Fibroblast of lung (primary cell): Measurements from ENCODE around the gene DALRD3. TPM values are rescaled to one million over a fixed set of nuclear protein-coding genes. Genes with fewer than 3 reads are reported as not detected.
"Not testable (repeated sequence)": the region's sequence is repeated elsewhere in the genome, so short reads cannot be mapped to it uniquely, and the experiment has no call there.

Experiments
- DNase-seq, 2 donors: peaks; one replicate each; pipeline versions ENCODE4 v3.0.0 to v3.0.0-alpha.2; 2010; ENCODE audit warnings: low read depth in 2 of 2
- H2AFZ ChIP-seq: 2 replicates; pipeline ENCODE4 v1.5.1; 2012; ENCODE audit warnings: low read length, control low read depth, inconsistent platforms
- H3K27ac ChIP-seq: 2 replicates; pipeline ENCODE4 v1.5.1; 2011; ENCODE audit warnings: low read length, control low read depth; ENCODE audit not compliant: insufficient read depth
- H3K27me3 ChIP-seq: 2 replicates; pipeline ENCODE4 v1.5.1; 2011; ENCODE audit warnings: mild to moderate bottlenecking, low read length; ENCODE audit not compliant: control insufficient read depth, insufficient read depth
- H3K36me3 ChIP-seq: 2 replicates; pipeline ENCODE4 v1.5.1; 2011; ENCODE audit warnings: low read length; ENCODE audit not compliant: control insufficient read depth, insufficient read depth
- H3K4me1 ChIP-seq: 2 replicates; pipeline ENCODE4 v1.5.1; 2011; ENCODE audit warnings: low read length; ENCODE audit not compliant: control insufficient read depth, insufficient read depth; ENCODE audit errors: extremely low read depth
- H3K4me2 ChIP-seq: 2 replicates; pipeline ENCODE4 v1.5.1; 2011; ENCODE audit warnings: low read length, control low read depth; ENCODE audit not compliant: insufficient read depth; ENCODE audit errors: extremely low read depth
- H3K4me3 ChIP-seq, 4 experiments: fragments of 200-600 bp in 1 of 4; sonication (generic) in 1 of 4; replicated peaks in 1 of 4; 2 replicates each; pipeline ENCODE4 v1.5.1; 2011 to 2016; ENCODE audit warnings: low read length in 4 of 4, low read depth in 3 of 4, mild to moderate bottlenecking in 3 of 4, control low read depth in 2 of 4, inconsistent platforms in 1 of 4, mixed read lengths in 1 of 4; ENCODE audit not compliant: insufficient read depth in 1 of 4; ENCODE audit errors: control extremely low read depth in 1 of 4
- H3K79me2 ChIP-seq: 2 replicates; pipeline ENCODE4 v1.5.1; 2012; ENCODE audit warnings: mild to moderate bottlenecking, low read length, inconsistent platforms; ENCODE audit not compliant: control insufficient read depth, insufficient read depth
- H3K9ac ChIP-seq: 2 replicates; pipeline ENCODE4 v1.5.1; 2011; ENCODE audit warnings: mild to moderate bottlenecking, low read length, control low read depth; ENCODE audit not compliant: insufficient read depth
- H3K9me3 ChIP-seq: 2 replicates; pipeline ENCODE4 v1.5.1; 2012; ENCODE audit warnings: low read depth, low read length; ENCODE audit not compliant: control insufficient read depth, insufficient read depth
- H4K20me1 ChIP-seq: 2 replicates; pipeline ENCODE4 v1.5.1; 2011; ENCODE audit warnings: low read length; ENCODE audit not compliant: control insufficient read depth, insufficient read depth; ENCODE audit errors: extremely low read depth
- EZH2 ChIP-seq: IDR thresholded peaks from 2 replicates; pipeline ENCODE4 v1.5.1; 2012; ENCODE audit warnings: low read length, control low read depth, mild to moderate bottlenecking; ENCODE audit errors: missing control alignments
- polyA plus RNA-seq, 2 donors: library from polyadenylated mRNA; depleted of rRNA in 1 of 2; stranded (reverse) in 1 of 2; unstranded in 1 of 2; fragments of >200 nt; gene quantifications; 2 replicates each; pipeline ENCODE4 v1.2.1, GENCODE V29; 2011 to 2012; ENCODE audit warnings: missing spikeins in 1 of 2
- total RNA-seq: library from RNA; depleted of rRNA; stranded (reverse); fragments of >200 nt; gene quantifications from 2 replicates; pipeline ENCODE4 v1.2.1, GENCODE V29; 2014
- TF ChIP-seq, protein P1 (sequence below), 2 donors: IDR thresholded peaks in 1 of 2; conservative IDR thresholded peaks in 1 of 2; 1 replicate in 1 of 2; 2 replicates in 1 of 2; pipeline ENCODE4 v1.5.1; 2011 to 2012; ENCODE audit warnings: low read length in 2 of 2, control low read depth in 1 of 2, inconsistent platforms in 1 of 2, low read depth in 1 of 2, mild to moderate bottlenecking in 1 of 2

Gene DALRD3
- total and polyA plus RNA-seq, 2 donors (not counting 1 experiment from before 2014, with no cell fraction given) = 40.2 to 70.2 TPM

DNA sequence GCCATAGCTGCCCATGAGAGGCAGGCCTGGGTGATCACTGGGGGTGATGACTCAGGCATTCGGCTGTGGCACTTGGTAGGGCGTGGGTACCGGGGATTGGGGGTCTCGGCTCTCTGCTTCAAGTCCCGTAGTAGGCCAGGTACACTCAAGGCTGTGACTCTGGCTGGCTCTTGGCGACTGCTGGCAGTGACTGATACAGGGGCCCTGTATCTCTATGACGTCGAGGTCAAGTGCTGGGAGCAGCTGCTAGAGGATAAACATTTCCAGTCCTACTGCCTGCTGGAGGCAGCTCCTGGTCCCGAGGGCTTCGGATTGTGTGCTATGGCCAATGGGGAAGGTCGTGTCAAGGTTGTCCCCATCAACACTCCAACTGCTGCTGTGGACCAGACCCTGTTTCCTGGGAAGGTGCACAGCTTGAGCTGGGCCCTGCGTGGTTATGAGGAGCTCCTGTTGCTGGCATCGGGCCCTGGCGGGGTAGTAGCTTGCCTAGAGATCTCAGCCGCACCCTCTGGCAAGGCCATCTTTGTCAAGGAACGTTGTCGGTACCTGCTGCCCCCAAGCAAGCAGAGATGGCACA lies 5.9 kb downstream of the DALRD3 start:
- no peak for TF ChIP-seq EZH2
- TF ChIP-seq, protein P1, sequence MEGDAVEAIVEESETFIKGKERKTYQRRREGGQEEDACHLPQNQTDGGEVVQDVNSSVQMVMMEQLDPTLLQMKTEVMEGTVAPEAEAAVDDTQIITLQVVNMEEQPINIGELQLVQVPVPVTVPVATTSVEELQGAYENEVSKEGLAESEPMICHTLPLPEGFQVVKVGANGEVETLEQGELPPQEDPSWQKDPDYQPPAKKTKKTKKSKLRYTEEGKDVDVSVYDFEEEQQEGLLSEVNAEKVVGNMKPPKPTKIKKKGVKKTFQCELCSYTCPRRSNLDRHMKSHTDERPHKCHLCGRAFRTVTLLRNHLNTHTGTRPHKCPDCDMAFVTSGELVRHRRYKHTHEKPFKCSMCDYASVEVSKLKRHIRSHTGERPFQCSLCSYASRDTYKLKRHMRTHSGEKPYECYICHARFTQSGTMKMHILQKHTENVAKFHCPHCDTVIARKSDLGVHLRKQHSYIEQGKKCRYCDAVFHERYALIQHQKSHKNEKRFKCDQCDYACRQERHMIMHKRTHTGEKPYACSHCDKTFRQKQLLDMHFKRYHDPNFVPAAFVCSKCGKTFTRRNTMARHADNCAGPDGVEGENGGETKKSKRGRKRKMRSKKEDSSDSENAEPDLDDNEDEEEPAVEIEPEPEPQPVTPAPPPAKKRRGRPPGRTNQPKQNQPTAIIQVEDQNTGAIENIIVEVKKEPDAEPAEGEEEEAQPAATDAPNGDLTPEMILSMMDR (conservative IDR thresholded peaks at IDR 0.05 in 1 of 2, IDR thresholded peaks at IDR 0.05 in 1 of 2; ENCODE audit: low read depth in 1 of 2, low read length in 2 of 2) = no peak
- Histone ChIP-seq H2AFZ (no peak overlapping the region), H3K4me1 (peaks cover 6% of the 10 kb centered on the region), H3K27me3 (no peaks in the 10 kb centered on the region), H3K9me3 (no peaks in the 10 kb centered on the region), H3K4me2 (no peak overlapping the region), H3K79me2 (peaks cover 42% of the 10 kb centered on the region), H3K27ac (no peak overlapping the region), H3K4me3 (no peak overlapping the region), H4K20me1 (no peaks in the 10 kb centered on the region), H3K9ac (no peak overlapping the region), H3K36me3 (peaks cover 37% of the 10 kb centered on the region)
- DNase-seq = no peak

DNA sequence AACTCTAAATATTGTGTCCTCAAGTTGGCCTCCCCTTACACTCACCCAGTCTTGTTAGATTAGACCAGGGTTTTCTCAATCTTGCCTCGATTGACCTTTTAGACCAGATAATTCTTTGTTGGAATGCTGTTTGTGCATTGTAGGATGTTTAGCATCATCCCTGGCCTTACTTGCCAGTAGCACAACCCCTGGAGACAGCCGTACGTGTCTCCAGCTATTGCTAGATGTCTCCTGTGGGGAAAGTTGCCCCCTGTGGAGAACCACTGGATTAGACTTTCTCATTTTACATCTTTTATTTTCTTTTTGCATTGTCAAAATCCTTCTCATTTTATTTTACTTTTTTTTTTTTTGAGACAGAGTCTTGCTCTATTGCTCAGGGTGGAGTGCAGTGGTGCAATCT lies 9.0 kb downstream of the DALRD3 start:
- TF ChIP-seq EZH2 = no peak
- TF ChIP-seq, protein P1 (conservative IDR thresholded peaks at IDR 0.05 in 1 of 2, IDR thresholded peaks at IDR 0.05 in 1 of 2; ENCODE audit: low read depth in 1 of 2, low read length in 2 of 2) = no peak
- peaks cover 43% of the 10 kb centered on the region for H3K79me2 ChIP-seq
- no peaks in the 10 kb centered on the region for H4K20me1 ChIP-seq

DNA sequence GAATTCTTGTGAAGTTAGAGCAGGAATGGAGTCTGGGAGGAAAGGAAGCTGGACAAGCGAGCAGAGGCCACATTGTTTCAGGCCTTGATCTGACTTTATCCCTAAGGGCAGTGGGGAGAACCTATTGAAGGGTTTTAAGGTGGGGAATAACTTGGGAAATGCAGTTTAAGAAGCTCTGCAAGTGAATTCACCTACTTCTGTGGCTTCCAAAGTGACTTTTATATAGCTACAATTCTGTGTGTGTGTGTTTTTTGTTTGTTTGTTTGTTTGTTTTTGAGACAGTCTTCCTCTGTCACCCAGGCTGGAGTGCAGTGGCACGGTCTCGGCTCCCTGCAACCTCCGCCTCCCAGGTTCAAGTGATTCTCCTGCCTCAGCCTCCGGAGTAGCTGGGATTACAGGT lies 9.8 kb downstream of the DALRD3 start:
- peaks cover 13% of the 10 kb centered on the region for H3K36me3 ChIP-seq
- peak overlapping the region; percentile 51 to 82 (median 65) for H3K4me3 ChIP-seq
- H3K9me3 ChIP-seq, H3K9ac ChIP-seq, H2AFZ ChIP-seq, H3K4me1 ChIP-seq, H3K27ac ChIP-seq, DNase-seq, H4K20me1 ChIP-seq, H3K27me3 ChIP-seq: not testable (repeated sequence)
- peak overlapping the region; percentile 99 for H3K4me2 ChIP-seq
- H3K79me2 ChIP-seq = peaks cover 40% of the 10 kb centered on the region

More for the DNA sequence above, 9.0 kb downstream of the DALRD3 start:
- DNase-seq = no peak
- no peak overlapping the region for H3K4me2 ChIP-seq
- H3K9ac ChIP-seq = no peak overlapping the region
- H3K36me3 ChIP-seq = peaks cover 20% of the 10 kb centered on the region
- H3K4me3 ChIP-seq = no peak overlapping the region
- no peaks in the 10 kb centered on the region for H3K27me3 ChIP-seq
- no peak overlapping the region for H3K27ac ChIP-seq
- H3K4me1 ChIP-seq = peaks cover 4% of the 10 kb centered on the region
- H2AFZ ChIP-seq = no peak overlapping the region
- no peaks in the 10 kb centered on the region for H3K9me3 ChIP-seq
